Endodermal cell (in vitro differentiated cells): ENCODE data around the gene FGF14. TPM values are rescaled to one million over a fixed set of nuclear protein-coding genes. Genes with fewer than 3 reads are reported as not detected.

Experiments used
- DNase-seq: peaks from one replicate; pipeline ENCODE4 v3.0.0-alpha.2; 2017
- H3K27ac ChIP-seq: 2 replicates; pipeline ENCODE4 v1.5.1; 2013; ENCODE audit warnings: mild to moderate bottlenecking, low read depth, low read length, moderate library complexity
- H3K27me3 ChIP-seq: 2 replicates; pipeline ENCODE4 v1.6.1; 2013; ENCODE audit warnings: mild to moderate bottlenecking, low read length, moderate library complexity; ENCODE audit not compliant: insufficient read depth, control insufficient read depth, poor library complexity, severe bottlenecking
- H3K36me3 ChIP-seq: 2 replicates; pipeline ENCODE4 v1.7.0; 2013; ENCODE audit warnings: mild to moderate bottlenecking, low read length, moderate library complexity; ENCODE audit not compliant: control insufficient read depth, insufficient read depth
- H3K4me1 ChIP-seq: one replicate; pipeline ENCODE4 v1.7.0; 2013; ENCODE audit warnings: low read length; ENCODE audit not compliant: control insufficient read depth, insufficient read depth
- H3K4me3 ChIP-seq: 2 replicates; pipeline ENCODE4 v1.5.1; 2013; ENCODE audit warnings: mild to moderate bottlenecking, low read length, moderate library complexity
- H3K9ac ChIP-seq: 2 replicates; pipeline ENCODE4 v1.6.1; 2013; ENCODE audit warnings: mild to moderate bottlenecking, low read length, moderate library complexity; ENCODE audit not compliant: poor library complexity, severe bottlenecking; ENCODE audit errors: extremely low read depth
- H3K9me3 ChIP-seq: 2 replicates; pipeline ENCODE4 v1.6.1; 2013; ENCODE audit warnings: mild to moderate bottlenecking, low read length, moderate library complexity; ENCODE audit not compliant: control insufficient read depth
- H3K27ac Mint-ChIP-seq: 2 replicates; pipeline ENCODE4 v1.8.0; 2020; ENCODE audit warnings: mixed read lengths
- H3K27me3 Mint-ChIP-seq: 2 replicates; pipeline ENCODE4 v1.8.0; 2021; ENCODE audit warnings: mild to moderate bottlenecking, mixed read lengths; ENCODE audit not compliant: insufficient read depth
- H3K36me3 Mint-ChIP-seq: 2 replicates; pipeline ENCODE4 v1.8.0; 2020; ENCODE audit warnings: low read depth, mixed read lengths
- H3K4me1 Mint-ChIP-seq: 2 replicates; pipeline ENCODE4 v1.8.0; 2020; ENCODE audit warnings: mixed read lengths
- H3K4me3 Mint-ChIP-seq: 2 replicates; pipeline ENCODE4 v1.8.0; 2020; ENCODE audit warnings: mild to moderate bottlenecking, moderate library complexity, mixed read lengths
- H3K9me3 Mint-ChIP-seq: 2 replicates; pipeline ENCODE4 v1.8.0; 2020; ENCODE audit warnings: mild to moderate bottlenecking, mixed read lengths
- CTCF ChIP-seq: fragments of 200-600 bp; sonication (generic); conservative IDR thresholded peaks from 2 replicates; pipeline ENCODE4 v1.5.0; 2021; ENCODE audit warnings: antibody characterized with exemption, mild to moderate bottlenecking
- whole genome bisulfite sequencing, 2 experiments: methylation state at CpG; one replicate each; pipeline versions ENCODE4 v1.1.5 to v1.1.7; 2013; ENCODE audit warnings: missing lambda C conversion rate in 2 of 2, mixed read lengths in 1 of 2; ENCODE audit not compliant: insufficient coverage in 1 of 2, insufficient read length in 1 of 2; 5-methylcytosine and 5-hydroxymethylcytosine counted together
- total RNA-seq, 2 donors: library from RNA; stranded (reverse); fragmentation: NEBNext Ultra II Directional in 1 of 2; extraction: Animal tissue kit (Norgen Biotek cat#: 25700) in 1 of 2; gene quantifications; 2 replicates in 1 of 2; 3 replicates in 1 of 2; pipeline ENCODE4 v1.2.1, GENCODE V29; 2021

Gene FGF14
- total RNA-seq, 2 donors from 2014 or later: 0.15 to 0.26 TPM

GRCh38 chr13:101767131-101767530, 634.7 kb downstream of the FGF14 start:
- H3K9ac ChIP-seq: no peak overlapping the region
- peaks cover 21% of the 10 kb centered on the region for H3K27me3 Mint-ChIP-seq
- H3K27ac ChIP-seq: no peak overlapping the region
- DNase-seq: no peak
- no peak overlapping the region for H3K4me3 ChIP-seq
- H3K36me3 ChIP-seq: no peaks in the 10 kb centered on the region
- H3K27me3 ChIP-seq: peaks cover 3% of the 10 kb centered on the region
- no peaks in the 10 kb centered on the region for H3K4me1 Mint-ChIP-seq
- no peak overlapping the region for H3K4me3 Mint-ChIP-seq
- TF ChIP-seq CTCF: no peak
- H3K4me1 ChIP-seq: no peaks in the 10 kb centered on the region
- 89 to 90% methylated on average over 2 to 3 of the region's 4 CpGs for WGBS, 2 experiments
- no peaks in the 10 kb centered on the region for H3K9me3 ChIP-seq
- H3K9me3 Mint-ChIP-seq: peaks cover 4% of the 10 kb centered on the region
- no peaks in the 10 kb centered on the region for H3K36me3 Mint-ChIP-seq
- H3K27ac Mint-ChIP-seq: no peak overlapping the region

- no peak overlapping the region for H3K27ac Mint-ChIP-seq
- no peak overlapping the region for H3K4me3 Mint-ChIP-seq
- peaks cover 57% of the 10 kb centered on the region for H3K27me3 Mint-ChIP-seq
- 100% methylated on average over 1 of the region's 1 CpG; no CpG with 5 or more reads in 1 of the 2 experiments for WGBS, 2 experiments
- no peak for DNase-seq
- no peak for TF ChIP-seq CTCF
- H3K9me3 Mint-ChIP-seq: peaks cover 4% of the 10 kb centered on the region
- Histone ChIP-seq H3K9ac (no peak overlapping the region), H3K27ac (no peak overlapping the region), H3K9me3 (no peaks in the 10 kb centered on the region), H3K27me3 (peaks cover 42% of the 10 kb centered on the region), H3K4me3 (no peak overlapping the region), H3K36me3 (no peaks in the 10 kb centered on the region), H3K4me1 (no peaks in the 10 kb centered on the region)
- H3K4me1 Mint-ChIP-seq: no peaks in the 10 kb centered on the region
- no peaks in the 10 kb centered on the region for H3K36me3 Mint-ChIP-seq
Measured at GRCh38 chr13:101763191-101763590, 638.7 kb downstream of the FGF14 start.

GRCh38 chr13:101757446-101758039, 644.3 kb downstream of the FGF14 start:
- Mint-ChIP-seq H3K27me3 (peaks cover 50% of the 10 kb centered on the region), H3K4me3 (no peak overlapping the region), H3K9me3 (no peaks in the 10 kb centered on the region), H3K27ac (no peak overlapping the region), H3K4me1 (peaks cover 11% of the 10 kb centered on the region), H3K36me3 (no peaks in the 10 kb centered on the region)
- Histone ChIP-seq H3K4me1 (peaks cover 10% of the 10 kb centered on the region), H3K27me3 (peaks cover 50% of the 10 kb centered on the region), H3K9ac (no peak overlapping the region), H3K4me3 (no peak overlapping the region), H3K9me3 (no peaks in the 10 kb centered on the region), H3K27ac (no peak overlapping the region), H3K36me3 (no peaks in the 10 kb centered on the region)
- TF ChIP-seq CTCF: peak; percentile 83
- WGBS, 2 experiments: 17 to 27% methylated on average over 1 of the region's 1 CpG
- DNase-seq: no peak
